GF-D8 (cell line): ENCODE results near the gene KLHDC10.
"Not testable (repeated sequence)": the region's sequence is repeated elsewhere in the genome, so short reads cannot be mapped to it uniquely, and the experiment has no call there.

Experiments used
- DNase-seq: peaks from one replicate; lab custom pipeline; 2025; lab: John Stamatoyannopoulos, UW

Gene KLHDC10

DNA sequence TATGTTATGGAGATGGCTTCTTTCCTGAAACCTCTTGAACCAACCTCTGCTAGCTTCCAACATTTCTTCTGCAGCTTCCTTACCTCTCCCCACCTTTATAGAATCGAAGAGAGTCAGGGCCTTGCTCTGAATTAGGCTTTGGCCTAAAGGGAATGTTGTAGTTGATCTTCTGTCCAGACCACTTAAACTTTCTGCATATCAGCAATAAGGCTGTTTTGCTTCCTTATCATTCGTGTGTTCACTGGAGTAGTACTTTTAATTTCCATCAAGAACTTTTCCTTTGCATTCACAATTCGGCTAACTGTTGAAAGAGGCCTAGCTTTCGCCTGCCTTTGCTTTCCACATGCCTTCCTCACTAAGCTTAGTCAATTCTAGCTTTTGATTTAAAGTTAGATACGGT, 48.0 kb downstream of the KLHDC10 start:
- DNase-seq: no peak

DNA sequence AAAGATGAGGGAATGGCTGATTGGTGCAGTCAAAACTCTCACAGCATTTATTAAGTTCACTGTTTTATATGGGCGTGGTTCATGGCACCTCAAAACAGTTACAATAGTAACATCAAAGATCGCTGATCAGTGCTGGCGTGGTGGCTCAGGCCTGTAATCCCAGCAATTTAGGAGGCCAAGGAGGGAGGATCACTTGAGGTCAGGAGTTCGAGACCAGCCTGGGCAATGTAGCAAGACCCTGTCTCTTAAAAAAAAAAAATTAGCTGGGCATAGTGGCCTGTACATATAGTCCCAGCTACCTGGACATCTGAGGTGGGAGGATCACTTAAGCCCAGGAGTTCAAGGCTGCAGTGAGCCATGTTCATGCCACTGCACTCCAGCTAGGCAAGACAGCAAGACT, 48.5 kb downstream of the KLHDC10 start:
- DNase-seq: no peak

DNA sequence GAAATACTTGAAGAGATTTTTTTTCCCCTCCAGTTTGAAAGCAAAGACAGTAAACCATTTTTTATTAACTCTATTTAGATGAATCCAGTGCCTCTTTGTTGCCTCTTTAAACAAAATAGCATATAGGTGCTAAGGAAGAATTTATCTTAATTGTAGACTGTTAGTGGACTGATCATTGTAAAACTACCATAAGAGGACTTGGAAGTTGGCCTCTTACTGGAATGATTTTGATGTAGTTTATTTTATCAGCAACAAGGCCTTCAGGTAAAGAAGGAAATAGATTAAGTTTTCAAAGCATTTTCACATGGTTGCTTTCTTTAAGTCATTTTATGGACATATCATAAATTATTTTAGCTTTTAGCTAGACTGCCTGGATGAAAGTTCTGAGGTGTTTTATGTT, 53.2 kb downstream of the KLHDC10 start:
- no peak for DNase-seq

DNA sequence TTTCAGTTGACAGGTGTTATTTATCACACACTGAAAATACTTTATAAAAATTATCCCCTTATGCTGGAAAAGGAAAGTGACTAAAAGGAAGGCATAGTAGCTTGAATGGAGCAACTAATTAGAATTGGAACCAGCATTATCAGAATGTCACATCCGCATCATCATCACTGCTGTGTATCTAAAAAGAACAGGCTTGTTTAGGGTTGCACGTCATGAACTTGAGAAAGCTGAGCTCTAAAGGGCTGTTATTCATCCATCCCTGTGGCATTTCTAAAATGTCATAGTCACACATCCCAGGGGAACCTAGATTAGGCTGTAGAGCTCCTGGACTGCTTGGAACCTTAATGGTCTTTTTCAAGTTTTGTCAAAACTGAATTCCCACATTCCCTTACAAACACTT, 54.4 kb downstream of the KLHDC10 start:
- no peak for DNase-seq

DNA sequence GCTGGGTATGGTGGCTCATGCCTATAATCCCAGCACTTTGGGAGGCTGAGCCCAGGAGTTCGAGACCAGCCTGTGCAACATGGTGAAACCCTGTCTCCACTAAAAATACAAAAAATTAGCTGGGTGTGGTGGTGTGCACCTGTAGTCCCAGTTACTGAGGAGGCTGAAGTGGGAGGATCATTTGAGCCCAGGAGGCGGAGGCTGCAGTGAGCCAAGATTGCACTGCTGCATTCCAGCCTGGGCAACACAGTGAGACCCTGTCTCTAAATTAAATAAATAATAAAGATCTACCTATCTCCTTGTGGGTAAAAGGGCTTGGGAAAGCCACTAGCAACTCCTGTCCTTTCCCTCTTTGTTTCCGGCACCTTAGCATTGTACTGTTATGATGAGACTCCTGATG, 56.5 kb downstream of the KLHDC10 start:
- DNase-seq: not testable (repeated sequence)

DNA sequence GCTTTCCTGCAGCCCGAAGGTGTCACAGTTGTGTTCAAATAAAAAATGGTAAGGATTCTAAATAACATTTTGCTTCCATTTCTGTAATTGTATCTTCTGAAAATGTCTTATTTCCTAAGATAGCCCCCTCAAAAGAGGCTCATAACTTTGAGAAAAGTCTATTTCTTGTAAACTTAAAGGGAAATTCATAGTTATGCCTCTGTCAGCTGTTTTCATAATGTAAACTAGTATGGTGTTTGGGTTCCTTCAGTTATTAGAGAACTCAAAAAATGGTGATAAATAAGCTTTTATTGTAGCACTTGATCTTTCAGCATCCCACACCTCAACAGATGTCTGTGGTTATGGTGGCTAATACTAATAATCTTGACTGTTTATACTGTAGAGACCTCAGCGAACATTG, 57.1 kb downstream of the KLHDC10 start:
- no peak for DNase-seq

DNA sequence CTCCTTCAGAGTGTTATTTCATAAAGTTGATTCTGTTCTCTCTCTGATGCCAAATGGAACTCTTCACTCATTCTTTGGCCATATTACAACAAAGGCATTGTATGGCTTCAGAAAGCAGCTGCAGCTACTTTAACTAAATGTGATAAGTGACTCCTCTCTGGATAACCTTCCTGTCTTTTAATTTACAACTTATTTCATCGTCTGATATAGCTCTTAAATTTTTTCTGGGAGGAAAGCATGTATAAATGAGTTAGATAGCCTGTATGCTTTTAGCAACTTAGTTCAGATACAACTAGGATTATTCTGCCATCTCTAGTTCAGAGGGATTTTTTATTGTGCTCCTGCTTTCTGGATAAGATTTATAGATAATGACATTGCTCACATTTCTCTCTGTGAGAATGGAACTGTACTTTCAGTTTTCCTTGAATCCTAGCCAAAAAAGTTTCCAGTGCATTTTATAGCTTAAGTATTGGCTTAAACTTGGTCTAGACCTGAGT, 57.5 kb downstream of the KLHDC10 start:
- DNase-seq: no peak

DNA sequence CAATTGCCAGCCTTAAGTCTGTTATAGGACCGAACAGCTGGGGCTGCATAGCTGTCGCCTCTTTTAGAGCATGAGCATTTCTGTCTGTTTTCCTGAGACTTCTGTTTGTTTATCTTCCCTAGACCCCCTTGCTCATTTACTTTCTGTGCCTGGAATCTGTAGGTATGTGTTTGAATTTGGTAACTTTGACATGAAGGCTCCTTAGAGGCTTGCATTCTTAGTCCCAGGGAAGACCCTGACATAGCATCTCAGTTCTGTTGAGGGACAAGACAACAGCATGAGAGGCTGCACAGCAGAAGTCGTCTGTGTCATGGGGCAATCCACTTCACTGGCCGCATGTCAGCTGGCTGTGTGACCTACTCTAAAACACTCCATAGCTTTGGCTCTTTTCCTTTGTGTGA, 58.7 kb downstream of the KLHDC10 start:
- no peak for DNase-seq

DNA sequence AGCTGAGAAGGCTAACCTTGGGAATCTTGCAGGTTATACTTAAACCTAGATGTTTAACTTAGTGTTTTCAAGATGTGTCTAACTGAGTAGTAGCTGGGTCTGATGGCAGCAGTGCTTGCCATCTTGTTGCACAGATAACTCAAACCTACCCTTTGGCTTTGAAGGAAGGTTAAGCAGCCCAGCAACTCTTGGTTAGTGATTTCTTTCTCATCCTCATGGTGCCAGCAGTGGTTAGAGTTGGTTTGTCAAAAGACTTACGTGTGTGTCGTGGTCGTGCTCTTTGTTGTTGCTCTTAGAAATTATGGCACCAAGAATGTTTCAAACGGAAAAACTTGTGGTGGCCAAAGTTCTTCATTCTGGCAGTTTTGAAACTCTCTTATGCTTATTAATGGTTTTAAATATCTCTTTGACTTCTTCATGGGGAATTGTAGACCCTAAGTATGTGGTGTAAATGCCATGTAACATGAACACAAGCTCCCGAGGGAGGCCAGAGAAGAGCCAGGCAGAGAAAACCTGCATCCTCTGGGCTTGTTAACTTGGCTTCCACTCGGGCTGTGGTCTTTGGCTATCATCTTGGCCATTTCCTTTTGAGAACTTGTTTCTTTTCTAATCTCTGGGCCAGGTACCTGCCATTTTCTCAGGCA, 61.0 kb downstream of the KLHDC10 start:
- no peak for DNase-seq

DNA sequence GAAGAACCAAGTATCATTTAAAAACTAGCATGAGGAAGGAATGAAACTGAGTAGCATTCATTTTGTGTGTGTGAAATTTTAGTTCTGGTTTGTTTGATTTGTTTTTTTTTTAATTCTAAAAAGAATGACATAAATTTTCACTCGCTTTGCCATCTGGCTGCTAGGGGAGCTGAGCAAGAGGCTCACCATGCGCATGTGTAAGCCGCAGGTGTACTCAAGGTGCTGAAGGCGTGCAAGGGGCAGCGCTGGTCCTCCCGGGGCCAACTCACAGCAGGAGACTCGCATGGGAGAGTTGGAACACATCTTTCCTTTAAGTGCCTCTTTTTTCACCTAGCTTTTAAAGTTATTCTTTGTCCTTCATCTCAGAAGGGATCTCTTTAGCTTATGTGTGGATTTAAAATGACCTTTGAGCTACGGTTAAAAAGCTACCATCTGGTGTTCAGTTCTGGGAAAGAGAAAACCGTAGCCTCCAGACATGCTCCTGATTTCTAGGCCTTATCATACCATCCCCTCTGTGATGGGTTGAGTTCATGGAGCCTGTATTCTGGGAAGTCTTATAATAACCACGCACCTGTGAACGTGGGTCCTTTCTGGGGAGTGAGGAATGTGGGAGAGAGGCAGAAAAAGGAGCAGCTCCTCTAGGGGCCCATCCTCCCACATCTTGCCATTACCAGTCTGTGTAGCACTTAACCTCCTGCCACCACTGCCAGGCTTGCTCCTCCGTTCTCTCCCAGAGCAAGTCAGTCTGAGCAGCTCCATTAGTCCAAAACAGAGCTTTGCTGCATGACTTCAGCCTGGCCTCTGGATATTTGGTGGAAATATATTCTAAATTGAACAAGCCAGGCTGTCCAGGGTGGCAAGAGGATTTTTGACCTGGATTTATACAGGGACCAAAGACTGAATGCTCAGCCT, 61.9 kb downstream of the KLHDC10 start:
- DNase-seq: no peak

DNA sequence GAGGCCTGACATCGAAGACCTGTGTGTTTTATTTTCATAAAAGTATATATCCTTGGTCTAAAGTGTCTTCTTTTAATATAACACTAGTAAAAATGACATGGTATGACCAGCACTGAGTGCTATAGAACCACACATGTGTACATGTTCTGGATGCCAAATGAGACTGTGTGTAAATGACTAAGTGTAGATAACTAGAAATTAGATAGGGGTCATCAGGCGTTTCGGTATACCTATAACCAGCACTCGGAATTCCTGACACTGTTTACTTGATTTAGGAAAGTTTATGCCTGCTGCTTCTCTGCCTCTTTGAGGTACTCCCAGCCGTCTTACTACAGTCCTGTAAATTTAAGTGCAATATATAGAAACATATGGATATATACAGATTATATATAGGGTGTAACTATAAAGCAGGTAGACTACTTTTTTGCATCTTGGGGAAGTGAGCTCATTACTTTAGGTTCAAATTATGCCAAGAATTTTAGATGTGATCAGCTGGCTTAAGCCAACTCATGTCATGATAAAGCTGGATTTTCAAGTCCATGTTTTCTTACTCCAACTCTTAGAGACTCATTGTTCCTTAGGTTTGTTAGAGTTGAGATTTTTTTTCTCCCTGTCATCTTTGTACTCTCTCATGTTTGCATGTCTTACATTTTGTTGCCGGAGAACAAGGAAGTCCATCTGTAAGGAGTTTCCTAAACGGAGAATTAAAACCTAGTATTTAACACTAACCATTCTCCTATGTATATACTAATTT, 62.9 kb downstream of the KLHDC10 start:
- no peak for DNase-seq

DNA sequence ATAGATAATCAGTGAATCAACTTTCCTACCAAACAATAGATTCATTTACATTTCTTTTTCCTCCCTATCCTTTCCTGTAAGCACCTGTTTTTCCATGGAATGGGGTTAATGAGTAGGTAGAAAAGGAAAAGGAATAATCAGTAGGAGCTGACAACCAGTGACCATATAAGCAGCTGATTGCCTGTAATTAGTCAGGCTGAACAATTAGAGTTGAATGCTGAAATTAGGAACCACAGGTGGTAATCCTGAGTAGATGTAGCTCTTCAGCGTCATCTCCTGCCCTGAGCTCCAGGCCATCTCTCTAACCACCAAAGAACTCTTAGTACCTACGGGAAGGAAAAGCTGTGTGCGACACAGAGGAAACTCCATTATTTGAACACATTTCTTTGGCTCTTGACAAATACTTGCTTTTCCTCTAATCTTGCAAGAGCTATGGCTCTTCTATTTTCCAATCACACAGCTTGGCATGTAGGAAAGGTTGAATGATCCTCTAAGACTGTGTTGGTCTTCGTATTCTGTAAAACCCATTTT, 63.8 kb downstream of the KLHDC10 start:
- no peak for DNase-seq

DNA sequence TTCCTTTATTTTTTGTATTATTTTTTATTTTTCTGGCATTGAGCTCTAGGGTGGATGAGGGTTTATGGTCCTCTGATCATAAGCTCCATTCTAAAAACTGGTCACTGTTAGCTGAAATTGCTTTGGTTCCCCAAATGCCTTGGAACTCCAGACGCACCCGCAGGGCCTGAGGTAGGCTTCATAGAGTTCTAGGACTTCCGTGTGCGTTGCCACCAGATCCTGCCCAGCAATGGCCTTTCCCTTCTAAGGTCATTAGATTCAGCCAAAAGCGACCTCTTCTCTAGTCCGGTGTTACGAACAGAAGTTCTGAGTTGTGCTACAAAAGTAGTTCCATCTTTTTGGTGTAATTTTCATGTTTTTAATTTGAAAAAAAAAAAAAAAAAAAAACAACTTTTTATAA, 64.4 kb downstream of the KLHDC10 start:
- DNase-seq: no peak

DNA sequence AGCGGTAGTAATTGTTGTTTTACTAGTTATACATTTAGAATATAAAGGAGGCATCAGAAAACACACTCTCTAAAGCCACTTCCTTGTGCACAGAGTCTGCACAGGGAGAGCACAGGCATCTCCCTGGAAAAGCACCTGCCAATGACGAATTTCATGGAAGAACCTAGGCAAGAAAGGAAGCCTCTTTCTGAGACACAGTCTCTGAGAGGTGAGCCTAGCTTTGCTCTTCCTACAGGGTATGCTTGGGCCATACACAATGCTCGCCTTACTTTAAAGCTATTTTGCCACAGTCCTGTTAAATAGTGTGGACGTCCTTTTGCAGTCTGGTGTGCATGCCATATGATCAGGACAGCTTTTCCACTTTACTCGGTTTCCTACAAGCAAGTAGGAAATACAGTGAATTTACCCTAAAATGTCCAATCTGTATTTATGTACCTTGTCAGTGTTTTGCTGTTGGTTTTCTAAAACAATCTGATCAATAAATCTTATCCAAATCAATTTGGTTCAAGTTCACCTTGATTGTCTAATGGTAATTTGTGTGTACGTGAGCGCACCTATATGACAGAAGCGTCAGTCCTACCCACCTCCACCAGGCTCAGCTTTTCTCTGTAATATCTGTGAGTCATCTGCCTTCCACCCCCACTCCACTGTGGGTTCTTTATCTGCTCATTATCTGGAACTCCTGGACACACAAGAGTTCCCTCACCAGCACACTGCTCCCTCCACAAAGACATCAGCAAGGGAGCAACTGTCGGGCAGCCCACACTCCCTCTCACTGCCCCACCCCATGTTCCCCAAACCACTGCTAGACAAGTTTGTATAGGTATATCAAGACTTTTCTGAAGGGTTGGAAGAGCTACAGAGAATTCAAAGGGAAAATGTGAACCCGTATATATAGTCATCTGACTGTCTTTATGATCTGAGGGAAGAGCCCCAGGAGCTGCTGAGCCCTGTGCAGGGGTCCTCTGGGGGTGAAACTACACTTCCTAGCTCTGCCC, 65.2 kb downstream of the KLHDC10 start:
- DNase-seq: no peak

DNA sequence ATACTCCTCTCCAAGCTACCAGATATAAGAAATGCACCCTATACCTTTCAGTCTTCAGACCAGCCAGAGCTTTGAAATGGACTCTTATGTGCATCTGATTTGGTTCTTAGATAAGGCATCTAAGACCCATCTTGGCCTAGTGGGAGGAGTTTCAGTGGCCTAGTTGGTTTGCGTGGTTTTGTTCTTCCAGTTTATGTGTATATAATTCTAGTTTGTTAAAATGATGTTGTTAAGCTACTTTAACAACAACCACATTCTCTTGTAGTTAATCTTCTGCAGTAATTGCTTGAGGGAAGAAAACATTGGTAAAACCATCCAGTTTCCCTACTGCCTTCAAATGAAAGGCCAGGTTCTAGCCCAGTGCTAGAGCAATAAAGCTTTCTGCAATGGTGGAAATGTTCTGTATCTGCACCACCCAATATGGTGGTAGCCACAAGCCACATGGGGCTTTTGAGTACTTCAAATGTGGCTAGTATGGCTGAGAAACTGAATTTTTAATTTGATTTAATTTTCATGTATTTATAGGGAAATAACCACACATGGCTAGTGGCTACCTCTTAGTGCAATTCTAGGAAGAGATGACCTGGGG, 66.3 kb downstream of the KLHDC10 start:
- DNase-seq: no peak

DNA sequence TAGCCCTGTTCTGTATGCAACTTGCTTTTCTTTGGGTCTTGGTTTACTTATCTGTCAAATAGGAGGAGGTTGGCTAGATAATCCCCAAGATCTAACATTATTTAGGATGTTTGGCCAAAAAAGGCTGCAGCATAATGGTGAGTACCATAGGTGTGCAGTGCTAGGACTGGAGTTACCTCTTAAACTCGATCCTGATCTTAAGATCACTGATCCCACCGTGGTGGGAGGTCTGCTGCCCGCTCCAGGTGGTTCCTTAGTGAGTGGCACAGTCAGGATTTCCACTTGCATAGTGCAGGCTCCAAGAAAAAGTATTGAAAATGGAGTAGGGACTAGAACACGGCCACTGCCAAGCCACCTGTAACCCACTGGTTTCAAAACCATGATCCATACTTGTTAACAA, 66.9 kb downstream of the KLHDC10 start:
- DNase-seq: no peak

DNA sequence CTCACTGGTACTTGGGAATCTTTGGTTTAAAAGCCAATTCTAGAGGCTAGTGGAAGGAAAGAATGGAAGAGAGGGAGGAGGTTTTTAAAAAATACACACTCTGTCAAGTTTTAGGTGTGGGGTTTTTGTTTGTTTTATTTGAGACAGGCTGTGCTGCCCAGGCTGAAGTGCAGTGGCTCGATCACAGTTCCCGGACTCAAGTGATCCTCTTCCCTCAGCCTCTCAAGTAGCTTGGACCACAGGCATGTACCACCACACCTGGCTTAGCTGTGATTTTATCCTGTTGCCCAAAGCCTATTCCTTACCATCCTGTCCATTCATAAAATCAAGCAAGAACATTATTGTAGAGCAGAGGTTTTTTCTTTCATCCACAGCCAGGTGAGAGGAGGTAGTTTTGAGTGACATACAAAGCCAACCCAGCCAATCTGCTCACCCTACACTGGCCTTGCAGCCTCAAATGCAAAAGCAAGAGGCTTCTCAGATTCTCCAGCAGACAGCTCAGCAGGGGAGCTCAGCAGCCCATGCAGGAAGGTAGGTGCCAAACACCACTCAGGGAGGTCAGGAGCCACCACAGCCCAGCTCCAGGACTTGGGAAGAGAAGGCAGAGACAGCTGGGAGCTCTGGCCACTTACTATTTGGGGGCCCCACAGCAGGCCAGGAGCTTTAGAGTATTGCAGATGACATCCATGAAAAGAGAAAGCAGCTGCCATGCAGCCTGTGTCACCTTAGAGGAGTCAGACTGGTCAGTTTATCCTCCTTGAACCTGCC, 69.0 kb downstream of the KLHDC10 start:
- DNase-seq: no peak

DNA sequence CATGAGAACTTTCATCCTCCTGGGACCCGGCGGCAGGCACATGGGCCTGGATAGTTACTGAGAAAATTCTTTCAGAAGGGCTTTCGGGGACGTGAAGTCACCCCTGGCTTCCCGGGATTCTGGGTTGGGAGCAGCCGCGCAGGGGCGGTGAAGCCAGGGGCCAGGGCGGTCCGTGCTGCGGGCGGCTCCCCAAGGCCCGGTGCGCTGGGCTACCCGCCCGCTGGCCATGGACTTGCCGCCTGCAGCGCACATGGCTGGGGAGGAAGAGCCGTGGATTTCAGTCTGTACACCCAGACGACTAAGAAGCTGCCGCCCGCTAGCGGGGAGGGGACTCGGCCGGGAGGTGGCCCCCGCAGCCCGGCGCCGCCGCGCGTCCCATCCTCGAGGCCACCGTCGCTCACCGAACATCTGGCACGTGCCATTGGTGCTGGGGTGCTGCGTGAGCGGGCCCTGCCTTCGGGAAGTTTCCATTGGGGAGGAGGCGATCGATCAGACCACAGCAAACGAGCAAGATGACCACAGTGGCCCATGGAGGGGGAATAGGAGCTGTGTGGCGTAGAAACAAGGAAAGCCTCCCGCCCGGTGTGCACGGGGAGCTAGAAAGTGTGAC, 70.3 kb downstream of the KLHDC10 start:
- DNase-seq: no peak

DNA sequence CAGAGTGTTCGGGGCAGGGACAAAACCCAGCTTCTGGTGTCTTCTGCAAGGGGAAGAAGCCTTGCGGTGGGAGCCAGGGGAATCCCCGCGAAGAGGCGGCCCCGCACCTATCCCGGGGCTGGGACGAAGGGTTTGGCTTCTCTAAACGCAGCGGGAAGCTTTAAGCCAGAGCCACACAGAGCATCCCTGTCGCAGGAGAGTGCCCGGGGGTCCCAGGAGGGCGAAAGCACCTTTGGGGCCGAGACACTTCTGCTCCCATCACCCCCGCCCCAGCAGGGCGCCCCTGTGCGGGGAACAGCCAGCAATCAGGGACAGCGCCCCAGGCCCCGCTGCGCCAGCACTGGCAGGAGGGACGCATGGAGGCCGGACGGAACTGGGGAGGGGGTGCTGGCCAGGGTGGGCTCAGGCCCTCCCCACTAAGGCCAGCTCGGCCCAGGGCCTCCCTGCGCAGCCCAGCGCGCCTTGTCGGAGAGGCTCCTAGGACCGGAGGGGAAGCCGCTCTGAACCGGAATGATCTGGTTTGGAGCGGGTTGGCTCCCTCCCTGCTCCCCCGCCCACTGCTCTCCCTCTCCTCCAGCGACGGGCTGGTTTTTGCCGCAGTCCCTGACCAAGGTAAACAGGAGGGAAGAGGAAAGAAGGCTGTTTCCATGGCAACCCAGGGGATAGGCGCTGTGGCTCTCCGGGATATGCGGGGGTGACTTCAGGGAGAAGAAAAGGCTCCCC, 71.0 kb downstream of the KLHDC10 start:
- no peak for DNase-seq
